RCC 7860 (cell line): ENCODE measurements around the gene TXLNG.
A peak's percentile ranks its signal among the peaks of the same experiment; 100 is the strongest.
"Not testable (repeated sequence)": the region's sequence is repeated elsewhere in the genome, so short reads cannot be mapped to it uniquely, and the experiment has no call there.

Experiments
- DNase-seq: peaks from one replicate; pipeline ENCODE4 v3.0.0-alpha.2; 2015; ENCODE audit warnings: low spot score
- FAIRE-seq: peaks from 2 replicates; lab custom pipeline; 2012; peaks lifted over from hg19 to GRCh38; lab: Jason Lieb, UNC

The TXLNG gene

DNA sequence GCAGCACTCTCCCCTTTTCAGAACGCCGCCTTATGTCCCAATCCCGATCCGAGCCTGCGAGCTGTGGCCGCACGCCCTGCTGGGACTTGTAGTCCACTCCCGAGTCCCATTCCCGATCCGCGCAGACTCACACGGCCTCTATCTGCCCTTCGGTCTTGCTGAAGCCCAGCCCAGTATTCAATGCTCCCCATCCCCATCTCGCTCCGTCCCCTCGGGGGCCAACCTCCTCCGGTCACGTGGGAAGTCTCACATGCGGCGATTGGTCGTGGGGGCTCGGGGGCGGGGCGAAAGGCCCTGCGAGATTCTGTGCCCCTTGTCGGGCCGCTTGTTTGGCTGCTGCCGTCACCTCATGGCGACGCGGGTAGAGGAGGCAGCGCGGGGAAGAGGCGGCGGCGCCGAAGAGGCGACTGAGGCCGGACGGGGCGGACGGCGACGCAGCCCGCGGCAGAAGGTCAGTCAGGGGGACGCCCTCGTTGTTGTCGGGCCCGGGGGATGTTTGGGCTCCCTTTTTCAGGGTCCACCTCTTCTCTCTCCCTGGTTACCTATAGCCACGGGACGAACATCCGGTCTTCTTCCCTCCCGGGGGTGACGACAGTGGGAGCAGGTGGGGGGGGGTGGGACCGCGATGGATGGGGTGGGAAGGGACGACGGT is at the start of gene TXLNG:
TSS of gene TXLNG (plus strand) at position 328 of the 652 bp plus-strand sequence. CDS start at position 350, 22 bp downstream.
- DNase-seq: peak; percentile 95
- FAIRE-seq: peak; percentile 94

DNA sequence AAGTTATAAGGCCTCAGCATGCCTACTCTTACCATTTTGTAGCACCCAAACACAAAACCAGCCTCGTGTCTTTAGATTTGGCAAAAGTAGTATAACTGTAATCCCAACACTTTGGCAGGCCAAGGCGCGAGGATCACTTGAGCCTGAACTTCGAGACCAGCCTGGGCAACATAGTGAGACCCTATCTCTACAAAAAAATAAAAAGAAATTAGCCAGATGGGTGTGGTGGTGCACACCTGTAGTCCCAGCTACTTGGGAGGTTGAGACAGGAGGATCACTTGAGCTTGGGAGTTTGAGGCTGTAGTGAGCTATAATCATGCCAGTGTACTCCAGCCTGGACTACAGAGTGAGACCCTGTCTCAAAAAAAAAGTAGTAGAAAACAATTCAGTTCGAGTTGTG is 49.2 kb upstream of the TXLNG start:
- DNase-seq: no peak
- no peak for FAIRE-seq

DNA sequence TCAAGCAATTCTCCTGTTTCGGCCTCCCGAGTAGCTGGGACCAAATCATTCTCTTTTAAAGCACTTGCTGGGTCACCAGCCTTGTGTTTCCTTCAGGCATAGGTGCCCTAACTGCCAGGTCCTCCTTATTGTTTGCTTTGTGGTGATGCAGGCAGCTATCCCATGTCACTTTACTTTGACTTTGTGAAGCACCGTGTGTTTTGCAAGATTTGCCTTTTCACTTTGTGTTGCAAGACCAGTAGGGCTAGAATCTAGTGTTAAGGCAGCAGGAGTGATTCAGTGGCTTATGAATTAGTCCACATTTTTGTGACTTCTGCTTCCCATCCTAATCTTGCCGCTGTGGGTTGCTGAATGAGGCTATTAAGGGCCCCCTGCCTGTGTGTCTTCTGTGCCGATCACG is 46.7 kb upstream of the TXLNG start:
- no peak for FAIRE-seq
- DNase-seq: no peak

DNA sequence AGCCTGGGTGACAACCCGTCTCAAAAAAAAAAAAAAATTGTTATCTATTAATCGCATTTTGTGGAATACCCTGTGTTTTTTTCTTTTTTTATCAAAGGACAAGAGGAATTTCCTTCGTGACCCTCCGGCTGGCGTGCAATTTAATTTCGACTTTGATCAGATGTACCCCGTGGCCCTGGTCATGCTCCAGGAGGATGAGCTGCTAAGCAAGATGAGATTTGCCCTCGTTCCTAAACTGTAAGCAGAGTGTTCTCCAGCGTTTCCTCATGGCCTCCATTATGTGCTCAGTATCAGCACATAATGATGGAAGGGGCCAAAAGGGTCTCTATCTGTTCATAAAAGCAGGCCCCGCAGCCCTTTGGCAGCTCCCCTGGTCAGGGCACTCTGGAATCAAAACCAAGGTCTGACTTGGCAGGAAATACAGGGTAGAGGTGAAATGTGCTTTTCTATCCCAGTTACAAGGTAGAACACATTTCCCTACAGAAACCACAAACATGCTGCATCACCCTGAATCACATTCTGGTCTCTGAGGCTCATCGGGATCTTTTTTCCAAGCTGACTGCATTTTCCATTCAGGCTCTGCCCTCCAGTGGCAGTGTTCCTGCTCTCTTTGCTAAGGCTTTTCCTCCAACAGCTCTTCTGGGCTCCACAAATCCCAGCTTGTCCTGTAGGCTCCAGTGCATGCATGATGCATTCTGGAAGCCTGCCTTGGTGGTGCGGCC is 42.5 kb upstream of the TXLNG start:
- DNase-seq (peak; percentile 82), FAIRE-seq (peak; percentile 97)

DNA sequence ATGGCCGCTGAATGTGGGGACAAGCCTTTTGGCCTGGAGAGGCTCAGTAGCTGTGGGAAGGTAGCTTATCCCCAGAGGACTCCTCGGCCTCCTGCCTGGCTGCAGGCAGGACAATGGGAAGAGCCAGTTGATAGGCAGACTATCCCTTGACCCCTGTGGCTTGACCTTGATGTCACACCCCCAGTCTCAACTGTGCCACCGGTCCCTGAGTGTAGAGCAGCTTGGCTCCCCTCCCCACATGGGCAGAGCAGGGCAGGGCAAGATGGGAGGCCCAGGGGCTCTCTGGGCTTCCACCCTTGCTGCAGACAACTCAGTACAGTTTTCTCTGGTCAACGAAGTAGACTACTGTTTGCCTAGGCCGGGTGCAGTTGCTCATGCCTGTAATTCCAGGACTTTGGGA is 41.2 kb upstream of the TXLNG start:
- FAIRE-seq: no peak
- DNase-seq: no peak

DNA sequence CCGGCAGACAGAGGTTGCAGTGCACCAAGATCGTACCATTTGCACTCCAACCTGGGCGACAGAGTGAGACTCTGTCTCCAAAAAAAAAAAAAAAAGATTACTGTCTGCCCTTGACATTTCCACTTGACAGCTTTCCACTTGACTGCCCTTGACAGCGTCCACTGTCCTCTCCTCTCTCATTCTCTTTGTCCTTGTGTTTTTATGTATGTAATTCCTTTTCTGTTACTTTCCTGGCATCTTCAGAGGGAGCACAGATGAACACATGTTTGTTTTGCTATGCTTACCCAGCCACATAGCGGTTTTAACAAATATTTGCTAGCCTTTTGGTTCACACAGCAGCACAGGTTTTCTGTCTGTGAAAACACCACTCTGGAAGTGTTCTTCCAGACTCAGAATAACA is 40.6 kb upstream of the TXLNG start:
- DNase-seq (no peak), FAIRE-seq (no peak)

DNA sequence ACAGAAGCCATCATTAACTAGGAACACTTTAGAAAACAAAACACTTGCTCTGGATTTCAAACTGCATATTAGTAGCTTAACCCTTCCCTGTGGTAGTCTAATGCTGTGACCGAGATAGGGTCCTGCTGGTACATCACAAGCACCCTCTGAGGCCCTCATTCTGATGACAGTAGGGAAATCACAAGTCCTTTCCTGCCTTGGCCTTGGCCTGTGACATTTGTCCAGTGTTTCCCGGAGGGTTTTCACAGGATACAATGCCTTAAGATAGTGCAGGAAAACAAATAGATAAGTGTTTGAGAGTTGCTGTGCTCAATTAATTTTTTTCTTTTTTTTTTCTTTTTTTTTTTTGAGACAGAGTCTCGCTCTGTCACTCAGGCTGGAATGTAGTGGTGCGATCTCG is 37.8 kb upstream of the TXLNG start:
- DNase-seq (no peak), FAIRE-seq (no peak)

DNA sequence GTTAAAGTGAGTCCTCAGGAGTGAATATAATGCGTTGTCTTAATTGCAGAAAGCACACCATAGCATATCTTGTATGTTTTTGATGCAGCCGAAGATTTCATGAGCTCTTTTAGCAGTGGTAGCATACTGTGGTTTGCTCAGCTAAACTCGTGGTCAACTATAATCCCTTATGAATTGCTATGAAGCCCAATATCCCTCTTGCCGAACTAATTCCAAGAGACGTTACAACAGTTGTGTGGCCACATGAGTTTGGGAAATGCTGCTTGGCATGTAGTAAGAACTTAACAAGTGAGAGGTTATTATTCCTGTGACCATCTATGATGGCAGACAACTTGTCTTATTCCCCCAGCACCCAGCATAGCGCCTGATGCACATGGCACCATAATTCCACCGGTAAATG is 36.1 kb upstream of the TXLNG start:
- FAIRE-seq: no peak
- DNase-seq: no peak

DNA sequence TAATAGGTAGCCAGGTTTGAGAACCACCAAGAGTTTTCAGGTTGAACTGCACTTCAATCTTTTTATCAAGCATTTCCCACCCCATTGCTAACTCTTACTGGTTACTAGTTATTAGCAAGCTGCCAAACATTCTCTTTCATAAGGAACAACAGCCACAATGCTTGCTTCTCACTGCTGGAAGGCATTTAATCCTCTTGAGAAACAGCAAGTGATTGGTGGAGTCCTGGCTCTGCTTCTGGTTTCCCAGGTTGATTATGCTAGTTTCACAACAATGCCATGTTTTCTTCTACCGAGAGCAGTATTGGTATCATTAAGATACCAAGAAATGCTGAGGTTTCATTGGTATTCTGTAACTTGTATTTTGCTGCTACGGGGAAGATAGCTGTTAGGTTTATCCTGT is 32.2 kb upstream of the TXLNG start:
- DNase-seq: no peak
- FAIRE-seq: no peak

DNA sequence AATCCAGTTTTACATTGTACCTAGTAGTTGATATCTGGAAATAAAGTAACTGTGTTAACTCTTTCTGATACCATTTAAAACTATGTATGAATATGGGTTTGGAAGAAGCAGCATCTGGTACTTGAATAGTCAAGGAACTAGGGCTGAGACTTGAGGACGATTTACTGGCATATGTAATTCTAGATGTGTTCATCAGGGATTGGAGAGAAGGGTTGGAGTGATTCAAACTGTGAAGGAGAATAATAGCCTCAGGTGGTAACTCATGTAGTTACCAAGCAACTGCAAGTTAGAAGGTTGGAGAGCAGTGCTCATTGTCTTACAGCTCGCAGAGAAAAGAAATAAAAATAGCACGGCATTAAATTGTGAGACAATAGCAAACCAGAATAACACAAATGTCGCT is 29.5 kb upstream of the TXLNG start:
- DNase-seq (no peak), FAIRE-seq (no peak)

DNA sequence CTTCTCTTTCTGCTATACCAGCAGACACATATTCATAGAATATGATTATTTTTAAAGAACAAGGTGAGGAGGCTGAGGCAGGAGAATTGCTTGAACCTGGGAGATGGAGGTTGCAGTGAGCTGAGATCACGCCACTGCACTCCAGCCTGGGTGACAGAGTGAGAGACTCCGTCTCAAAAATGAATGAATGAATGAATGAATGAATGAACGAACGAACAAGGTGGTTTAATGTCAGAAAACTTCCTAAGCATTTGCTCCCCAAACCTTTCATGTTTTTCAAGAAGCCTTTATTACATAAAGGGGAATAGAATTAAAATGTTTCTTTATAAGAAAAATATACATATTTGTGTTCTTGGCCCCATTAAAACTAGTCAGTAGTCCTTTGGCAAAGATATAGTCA is 24.8 kb upstream of the TXLNG start:
- not testable (repeated sequence) for FAIRE-seq, DNase-seq

DNA sequence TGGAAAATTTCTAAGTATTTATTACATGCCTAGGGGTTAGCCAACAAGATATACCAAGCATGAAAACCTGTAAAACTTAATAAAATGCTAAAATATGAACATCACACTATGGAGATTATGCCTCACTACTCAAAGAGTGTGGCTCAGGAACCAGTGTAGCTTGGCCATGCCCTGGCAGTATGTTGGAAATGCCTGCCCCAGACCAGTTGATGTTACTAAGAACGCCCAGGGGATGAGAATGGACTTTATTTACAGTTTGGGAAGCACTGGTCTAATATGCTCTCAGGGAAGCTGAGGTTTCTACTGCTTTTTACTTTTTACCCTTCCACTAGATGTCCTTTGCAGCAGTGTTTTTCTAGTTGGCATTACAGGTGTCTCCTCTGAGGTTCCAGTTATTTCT is 23.7 kb upstream of the TXLNG start:
- no peak for DNase-seq
- no peak for FAIRE-seq

DNA sequence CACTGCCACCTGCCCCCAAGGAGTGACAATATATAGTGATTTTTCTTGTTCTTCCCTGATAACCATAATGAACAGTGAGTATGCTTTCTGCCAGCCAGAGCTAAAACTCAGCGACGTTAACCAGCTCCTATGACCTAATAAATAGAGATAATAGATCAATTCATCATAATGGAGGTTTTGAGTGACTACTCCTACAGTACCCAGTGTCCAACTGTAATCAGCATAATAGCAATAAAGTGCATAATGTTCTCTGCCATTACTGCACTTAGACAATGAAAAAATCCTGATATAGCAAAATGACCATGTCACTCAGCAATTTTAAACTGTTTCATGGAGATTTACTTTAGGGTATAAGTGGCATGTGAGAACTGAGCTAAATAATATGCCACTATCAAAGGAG is 20.7 kb upstream of the TXLNG start:
- no peak for FAIRE-seq
- no peak for DNase-seq

DNA sequence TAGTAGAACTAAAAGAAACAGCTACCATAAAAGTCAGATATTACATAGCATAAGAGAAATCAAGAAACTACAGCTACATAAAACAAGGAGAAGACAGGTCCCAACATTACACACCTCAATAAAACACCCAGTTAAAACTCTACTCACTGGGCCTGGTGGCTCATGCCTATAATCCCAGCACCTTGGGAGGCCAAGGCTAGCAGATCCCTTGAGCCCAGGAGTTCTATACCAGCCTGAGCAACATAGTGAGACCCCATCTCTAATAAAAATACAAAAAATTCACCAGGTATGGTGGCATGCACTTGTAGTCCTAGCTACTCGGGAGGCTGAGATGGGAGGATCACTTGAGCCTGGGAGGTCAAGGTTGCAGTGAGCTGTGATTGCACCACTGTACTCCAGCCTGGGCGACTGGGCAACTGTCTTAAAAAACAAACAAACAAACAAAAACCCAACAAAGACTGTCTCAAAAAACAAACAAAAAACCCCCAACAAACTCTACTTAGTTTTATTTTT is 15.2 kb upstream of the TXLNG start:
- no peak for DNase-seq
- no peak for FAIRE-seq

DNA sequence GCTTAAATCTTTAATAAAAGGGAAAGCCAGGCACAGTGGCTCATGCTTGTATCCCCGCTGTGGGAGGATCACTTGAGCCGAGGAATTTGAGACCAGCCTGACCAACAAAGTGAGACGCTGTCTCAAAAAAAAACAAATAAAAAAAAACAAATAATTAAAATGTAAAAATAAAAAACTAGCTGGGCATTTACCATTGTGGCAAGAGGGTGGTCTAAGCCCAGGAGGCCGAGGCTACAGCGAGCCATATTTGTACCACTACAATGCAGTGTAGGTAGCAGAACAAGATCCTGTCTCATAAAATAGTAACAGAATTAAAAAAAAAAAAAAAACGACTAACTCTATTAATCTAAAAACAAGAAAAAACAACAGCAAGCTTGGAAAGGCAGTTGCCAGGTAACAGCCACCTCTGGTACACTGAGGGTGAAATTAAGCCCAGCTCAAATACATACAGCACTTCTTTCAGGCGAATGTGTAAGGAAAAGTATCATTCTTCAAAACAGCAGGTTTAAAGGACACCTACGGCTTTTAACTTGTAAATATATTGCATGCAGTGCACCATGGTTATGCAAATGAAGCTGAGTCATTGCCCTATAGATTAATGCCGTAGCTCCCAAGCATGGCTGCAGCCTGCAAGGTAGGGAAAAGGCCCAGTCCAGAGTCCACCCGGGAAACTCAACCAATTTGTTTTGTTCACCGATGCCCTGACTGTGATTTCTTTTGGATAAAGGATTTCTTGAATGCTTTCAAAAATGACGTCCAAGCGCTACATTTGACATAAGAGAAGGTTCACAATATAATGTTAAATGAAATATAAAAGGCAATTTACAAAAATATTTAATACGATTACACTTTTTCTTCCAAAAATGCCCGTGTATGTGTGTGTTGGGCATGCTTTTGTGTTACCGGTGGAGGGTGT is 14.5 kb upstream of the TXLNG start:
- peak; percentile 58 for DNase-seq
- no peak for FAIRE-seq

DNA sequence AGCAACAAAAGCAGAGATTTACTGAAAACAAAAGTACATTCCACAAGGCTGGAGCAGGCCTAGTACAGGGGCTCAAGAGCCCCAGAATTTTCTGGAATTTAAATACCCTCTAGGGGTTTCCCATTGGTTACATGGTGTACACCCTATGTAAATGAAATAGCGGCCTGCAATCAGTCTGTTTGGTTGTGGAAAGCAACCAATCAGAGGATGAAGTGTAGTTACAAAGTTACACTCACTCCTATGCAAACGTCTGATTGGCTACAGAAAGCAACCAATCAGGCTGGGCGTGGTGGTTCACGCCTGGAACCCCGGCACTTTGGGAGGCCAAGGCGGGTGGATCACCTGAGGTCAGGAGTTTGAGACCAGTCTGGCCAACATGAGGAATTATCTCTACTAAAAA is 13.8 kb upstream of the TXLNG start:
- FAIRE-seq: no peak
- no peak for DNase-seq

DNA sequence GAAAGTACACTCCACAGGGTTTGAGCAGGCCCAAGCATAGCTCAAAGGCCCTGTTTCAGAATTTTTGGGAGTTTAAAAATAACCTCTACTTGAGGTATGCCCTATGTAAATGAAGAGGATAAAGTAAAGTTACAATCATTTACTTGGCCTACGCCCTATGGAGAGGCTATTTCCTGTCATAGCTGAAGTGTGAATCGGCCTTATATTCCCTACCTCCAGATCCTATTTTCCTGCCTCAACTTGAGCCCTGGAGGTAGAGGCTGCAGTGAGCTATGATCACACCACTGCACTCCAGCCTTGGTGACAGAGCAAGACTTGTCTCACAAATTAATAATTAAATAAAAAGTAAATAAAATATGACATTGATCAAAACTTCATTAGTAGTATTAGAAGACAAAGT is 11.5 kb upstream of the TXLNG start:
- DNase-seq (no peak), FAIRE-seq (no peak)

DNA sequence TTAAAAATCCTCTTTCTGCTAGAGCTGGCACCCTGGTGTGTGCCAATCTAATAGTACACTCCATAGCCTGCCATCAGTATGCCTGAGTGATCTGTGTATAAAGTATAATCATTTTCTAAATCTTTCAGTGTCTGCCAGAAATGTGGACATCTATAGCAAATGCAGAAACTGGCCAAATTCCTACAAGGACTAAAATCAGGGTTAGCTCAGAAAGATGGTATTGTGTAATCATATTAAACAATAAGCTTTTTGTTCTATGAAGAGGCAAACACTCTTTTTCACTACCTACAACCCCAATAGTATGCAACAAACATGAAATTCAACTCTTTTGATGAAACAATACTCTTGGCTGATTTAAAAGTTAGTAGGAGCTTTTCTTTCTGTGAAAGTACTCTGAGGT is 7.7 kb upstream of the TXLNG start:
- no peak for FAIRE-seq
- DNase-seq: no peak

DNA sequence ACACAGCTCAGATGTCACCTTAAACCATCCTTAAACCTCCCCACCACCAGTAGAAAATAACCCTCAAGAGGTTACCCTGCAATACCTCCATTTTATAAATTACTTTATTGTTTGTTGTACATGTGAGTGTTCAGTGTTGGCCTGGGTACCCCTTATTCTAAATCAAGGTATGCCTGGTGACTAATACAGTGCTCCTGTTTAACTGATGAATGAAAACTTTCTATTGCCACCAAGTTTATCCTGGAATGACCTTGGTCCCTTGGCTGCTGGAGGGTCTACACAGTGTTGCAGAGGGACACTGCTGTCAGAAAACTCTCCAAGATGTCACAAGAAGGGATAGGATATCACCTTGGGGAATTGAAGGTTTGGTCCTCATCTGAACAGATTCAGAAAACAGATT is 7.3 kb upstream of the TXLNG start:
- DNase-seq (no peak), FAIRE-seq (no peak)

DNA sequence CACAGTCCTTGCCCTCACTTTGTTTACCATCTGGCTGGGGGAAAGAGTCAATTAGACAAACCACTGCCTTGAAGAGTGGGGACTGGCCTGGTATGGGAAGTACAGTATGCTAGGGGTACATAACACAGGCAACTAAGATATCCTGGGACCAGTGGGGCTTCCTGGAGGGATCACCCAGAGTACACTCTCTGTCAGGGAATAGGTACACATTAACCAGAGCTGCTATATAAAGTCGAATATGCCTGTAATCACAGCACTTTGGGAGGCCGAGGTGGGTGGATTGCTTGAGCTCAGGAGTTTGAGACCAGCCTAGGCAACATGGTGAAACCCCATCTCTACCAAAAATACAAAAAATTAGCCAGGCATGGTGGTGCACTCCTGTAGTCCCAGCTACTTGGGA is 6.5 kb upstream of the TXLNG start:
- not testable (repeated sequence) for FAIRE-seq, DNase-seq

DNA sequence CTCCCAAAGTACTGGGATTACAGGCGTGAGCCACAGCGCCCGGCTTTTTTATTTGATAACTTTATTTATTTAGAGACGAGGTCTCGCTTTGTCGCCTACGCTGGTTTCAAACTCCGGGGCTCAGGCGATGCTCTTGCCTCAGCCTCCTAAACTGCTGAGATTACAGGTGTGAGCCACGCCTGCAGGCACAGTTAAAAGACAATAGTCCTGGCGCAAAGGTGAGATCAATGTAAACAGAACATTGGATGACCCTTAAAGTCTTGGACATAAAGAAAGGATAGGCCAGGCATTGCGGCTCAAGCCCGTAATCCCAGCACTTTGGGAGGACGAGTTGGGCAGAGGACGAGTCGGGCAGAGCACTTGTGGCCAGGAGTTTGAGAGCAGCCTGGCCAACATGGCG is 2.8 kb upstream of the TXLNG start:
- DNase-seq: no peak
- no peak for FAIRE-seq
